H1 (cell line): ENCODE measurements around the gene CDYL. TPM values are rescaled to one million over a fixed set of nuclear protein-coding genes. Genes with fewer than 3 reads are reported as not detected.

Experiments used
- CTCF ChIA-PET: fragments of 300-600 bp; sonication (Branson Sonifier 250); formaldehyde crosslinking; loops from one replicate; lab custom pipeline; 2021; ENCODE audit not compliant: partially characterized antibody; lab: Charles Lee
- POLR2A ChIA-PET: fragments of 300-600 bp; sonication (Branson Sonifier 250); formaldehyde crosslinking; loops from one replicate; lab custom pipeline; 2021; ENCODE audit warnings: inconsistent platforms; ENCODE audit not compliant: partially characterized antibody; lab: Charles Lee
- DNase-seq, 2 experiments: peaks; one replicate each; pipeline versions ENCODE4 v3.0.0 to v3.0.0-alpha.2; 2010 to 2022; ENCODE audit warnings: low spot score in 2 of 2, low read depth in 1 of 2, mixed read lengths in 1 of 2
- FAIRE-seq: peaks from 2 replicates; lab custom pipeline; 2011; peaks lifted over from hg19 to GRCh38; lab: Jason Lieb, UNC
- H2AFZ ChIP-seq: 2 replicates; pipeline ENCODE4 v1.8.1; 2012; ENCODE audit warnings: low read length, inconsistent platforms
- H2AK5ac ChIP-seq: 2 replicates; pipeline ENCODE4 v1.6.1; 2013; ENCODE audit warnings: low read depth, low read length
- H2BK120ac ChIP-seq: replicated peaks from 2 replicates; pipeline ENCODE3; 2013; ENCODE audit warnings: low read depth, low read length, inconsistent platforms
- H2BK12ac ChIP-seq: 2 replicates; pipeline ENCODE4 v1.6.1; 2013; ENCODE audit warnings: low read depth, low read length
- H2BK15ac ChIP-seq: 2 replicates; pipeline ENCODE4 v1.6.1; 2013; ENCODE audit warnings: low read length
- H2BK20ac ChIP-seq: 2 replicates; pipeline ENCODE4 v1.6.1; 2013; ENCODE audit warnings: low read length
- H2BK5ac ChIP-seq: 2 replicates; pipeline ENCODE4 v1.6.1; 2013; ENCODE audit warnings: low read depth, low read length
- H3K14ac ChIP-seq: 2 replicates; pipeline ENCODE4 v1.6.1; 2013; ENCODE audit warnings: inconsistent platforms; ENCODE audit not compliant: insufficient read length
- H3K18ac ChIP-seq: 2 replicates; pipeline ENCODE4 v1.6.1; 2013; ENCODE audit warnings: low read length; ENCODE audit errors: extremely low read depth
- H3K23ac ChIP-seq: 2 replicates; pipeline ENCODE4 v1.6.1; 2013; ENCODE audit warnings: inconsistent platforms; ENCODE audit not compliant: insufficient read length
- H3K23me2 ChIP-seq: 2 replicates; pipeline ENCODE4 v1.6.1; 2013; ENCODE audit warnings: low read depth, low read length
- H3K27ac ChIP-seq: 2 replicates; pipeline ENCODE4 v1.6.1; 2011; ENCODE audit warnings: low read depth, low read length, inconsistent platforms
- H3K27me3 ChIP-seq, 4 experiments: replicated peaks in 1 of 4; 1 replicate in 1 of 4; 2 replicates in 3 of 4; pipeline versions ENCODE4 v1.6.1 to v1.8.1; 2011 to 2013; ENCODE audit warnings: low read length in 3 of 4, mild to moderate bottlenecking in 3 of 4, inconsistent platforms in 2 of 4, mixed read lengths in 2 of 4, moderate library complexity in 1 of 4; ENCODE audit not compliant: control insufficient read depth in 3 of 4, insufficient read depth in 3 of 4; ENCODE audit errors: extremely low read depth in 1 of 4
- H3K36me3 ChIP-seq, 4 experiments: 2 replicates each; pipeline versions ENCODE4 v1.6.1 to v1.8.1; 2011 to 2013; ENCODE audit warnings: mild to moderate bottlenecking in 4 of 4, low read length in 3 of 4, moderate library complexity in 2 of 4, control low read depth in 1 of 4, inconsistent platforms in 1 of 4; ENCODE audit not compliant: insufficient read depth in 4 of 4, control insufficient read depth in 2 of 4
- H3K4ac ChIP-seq: replicated peaks from 2 replicates; pipeline ENCODE3; 2013; ENCODE audit warnings: low read length, low read depth, mixed read lengths, inconsistent platforms; ENCODE audit not compliant: insufficient read length
- H3K4me1 ChIP-seq, 4 experiments: replicated peaks in 1 of 4; 1 replicate in 1 of 4; 2 replicates in 3 of 4; pipeline versions ENCODE4 v1.6.1 to v1.8.1; 2011 to 2013; ENCODE audit warnings: low read length in 3 of 4, inconsistent platforms in 2 of 4, mixed read lengths in 1 of 4; ENCODE audit not compliant: insufficient read depth in 4 of 4, control insufficient read depth in 3 of 4
- H3K4me2 ChIP-seq, 2 experiments: 2 replicates each; pipeline versions ENCODE4 v1.6.1 to v1.8.1; 2011 to 2013; ENCODE audit warnings: low read depth in 2 of 2, low read length in 2 of 2, control low read depth in 1 of 2, inconsistent platforms in 1 of 2, mild to moderate bottlenecking in 1 of 2; ENCODE audit not compliant: insufficient read depth in 1 of 2
- H3K4me3 ChIP-seq, 4 experiments: fragments of 200-600, 300-600 bp in 1 of 4; sonication (generic), shearing (Covaris generic), sonication (Bioruptor Twin) in 1 of 4; 2 replicates each; pipeline versions ENCODE4 v1.5.1 to v1.8.1; 2011 to 2016; ENCODE audit warnings: low read length in 4 of 4, low read depth in 3 of 4, control low read depth in 2 of 4, inconsistent platforms in 2 of 4, mild to moderate bottlenecking in 2 of 4, mixed read lengths in 1 of 4, moderate library complexity in 1 of 4; ENCODE audit not compliant: insufficient read depth in 2 of 4; ENCODE audit errors: extremely low read depth in 1 of 4
- H3K56ac ChIP-seq: replicated peaks from 2 replicates; pipeline ENCODE3; 2013; ENCODE audit warnings: low read depth, mild to moderate bottlenecking, mixed read lengths, low read length, inconsistent platforms; ENCODE audit not compliant: insufficient read length
- H3K79me1 ChIP-seq: 2 replicates; pipeline ENCODE4 v1.6.1; 2013; ENCODE audit warnings: low read depth, low read length, control low read depth
- H3K79me2 ChIP-seq, 2 experiments: 2 replicates each; pipeline versions ENCODE4 v1.6.1 to v1.8.1; 2012 to 2013; ENCODE audit warnings: low read length in 2 of 2, mild to moderate bottlenecking in 2 of 2, inconsistent platforms in 1 of 2; ENCODE audit not compliant: insufficient read depth in 2 of 2, control insufficient read depth in 1 of 2
- H3K9ac ChIP-seq, 4 experiments: replicated peaks in 1 of 4; 1 replicate in 1 of 4; 2 replicates in 3 of 4; pipeline versions ENCODE4 v1.6.1 to v1.8.1; 2011 to 2013; ENCODE audit warnings: low read depth in 3 of 4, low read length in 3 of 4, control low read depth in 2 of 4, mild to moderate bottlenecking in 2 of 4, moderate library complexity in 2 of 4, inconsistent platforms in 1 of 4; ENCODE audit errors: extremely low read depth in 1 of 4
- H3K9me3 ChIP-seq, 2 experiments: 2 replicates each; pipeline versions ENCODE4 v1.6.1 to v1.8.1; 2012 to 2013; ENCODE audit warnings: mild to moderate bottlenecking in 2 of 2, moderate library complexity in 2 of 2, control low read depth in 1 of 2, inconsistent platforms in 1 of 2, low read depth in 1 of 2, low read length in 1 of 2, mixed read lengths in 1 of 2; ENCODE audit not compliant: insufficient read depth in 2 of 2
- H4K20me1 ChIP-seq, 2 experiments: replicated peaks in 1 of 2; 2 replicates each; pipeline versions ENCODE3 to v1.8.1; 2011 to 2013; ENCODE audit warnings: inconsistent platforms in 2 of 2, low read length in 2 of 2, mild to moderate bottlenecking in 1 of 2; ENCODE audit not compliant: insufficient read depth in 2 of 2, control insufficient read depth in 1 of 2
- H4K5ac ChIP-seq: 2 replicates; pipeline ENCODE4 v1.6.1; 2013; ENCODE audit warnings: low read length, low read depth, mixed read lengths, inconsistent platforms; ENCODE audit not compliant: insufficient read length
- H4K8ac ChIP-seq: 2 replicates; pipeline ENCODE4 v1.8.0; 2013; ENCODE audit warnings: mild to moderate bottlenecking, moderate library complexity, low read length, inconsistent platforms; ENCODE audit not compliant: insufficient read depth; ENCODE audit errors: extremely low read depth
- H4K91ac ChIP-seq: replicated peaks from 2 replicates; pipeline ENCODE3; 2013; ENCODE audit warnings: low read length, mixed read lengths, inconsistent platforms; ENCODE audit not compliant: insufficient read length
- ATF2 ChIP-seq: IDR thresholded peaks from 2 replicates; pipeline ENCODE4 v1.6.1; 2012; ENCODE audit warnings: low read length, inconsistent platforms
- BACH1 ChIP-seq: IDR thresholded peaks from 2 replicates; pipeline ENCODE4 v1.6.1; 2012; ENCODE audit warnings: low read length, improper control_type of control experiment
- BRCA1 ChIP-seq: IDR thresholded peaks from 2 replicates; pipeline ENCODE4 v1.6.1; 2012; ENCODE audit warnings: low read depth, low read length, improper control_type of control experiment
- CHD1 ChIP-seq: IDR thresholded peaks from 2 replicates; pipeline ENCODE4 v1.6.1; 2012; ENCODE audit warnings: low read depth, low read length, improper control_type of control experiment
- CHD2 ChIP-seq: IDR thresholded peaks from 2 replicates; pipeline ENCODE4 v1.6.1; 2012; ENCODE audit warnings: low read length, improper control_type of control experiment
- EGR1 ChIP-seq: IDR thresholded peaks from 2 replicates; pipeline ENCODE4 v1.6.1; 2011; ENCODE audit warnings: low read depth, low read length, borderline replicate concordance
- JUN ChIP-seq: IDR thresholded peaks from 2 replicates; pipeline ENCODE4 v1.6.1; 2011; ENCODE audit warnings: low read depth, mild to moderate bottlenecking, improper control_type of control experiment, low read length
- KDM5A ChIP-seq: fragments of 200-600 bp; IDR thresholded peaks from 2 replicates; pipeline ENCODE4 v1.7.1; 2012; ENCODE audit warnings: mild to moderate bottlenecking, low read length, inconsistent platforms, mixed read lengths
- MAX ChIP-seq: IDR thresholded peaks from 2 replicates; pipeline ENCODE4 v1.6.1; 2012; ENCODE audit warnings: inconsistent platforms
- RBBP5 ChIP-seq: IDR thresholded peaks from 2 replicates; pipeline ENCODE4 v1.7.1; 2012; ENCODE audit warnings: low read depth, mild to moderate bottlenecking, inconsistent platforms, low read length, moderate library complexity, borderline replicate concordance
- SP1 ChIP-seq: IDR thresholded peaks from 2 replicates; pipeline ENCODE4 v1.6.1; 2011; ENCODE audit warnings: low read depth, low read length
- SP4 ChIP-seq: IDR thresholded peaks from 2 replicates; pipeline ENCODE4 v1.6.1; 2012; ENCODE audit warnings: low read length, inconsistent platforms
- TAF7 ChIP-seq: optimal IDR thresholded peaks from 2 replicates; pipeline ENCODE3; 2011; ENCODE audit warnings: low read depth, mild to moderate bottlenecking, inconsistent platforms, low read length, moderate library complexity, borderline replicate concordance
- TEAD4 ChIP-seq: IDR thresholded peaks from 2 replicates; pipeline ENCODE4 v1.6.1; 2012; ENCODE audit warnings: low read depth, low read length, inconsistent platforms, mixed read lengths
- WGBS, 2 experiments: shearing (Covaris generic) in 1 of 2; methylation state at CpG; one replicate each; pipeline versions ENCODE4 v1.1.6 to v1.1.7; 2013 to 2015; ENCODE audit warnings: low lambda C conversion rate in 2 of 2, mixed read lengths in 2 of 2, inconsistent platforms in 1 of 2, low coverage in 1 of 2, missing lambda C conversion rate in 1 of 2; ENCODE audit not compliant: insufficient replicate concordance in 2 of 2, insufficient coverage in 1 of 2, insufficient read length in 1 of 2; ENCODE audit errors: extremely low coverage in 1 of 2, missing lambda C conversion rate in 1 of 2; 5-methylcytosine and 5-hydroxymethylcytosine counted together
- polyA plus RNA-seq, 7 experiments: library from polyadenylated mRNA; depleted of rRNA in 3 of 7; stranded (reverse) in 5 of 7; unstranded in 2 of 7; fragments of >200 nt in 5 of 7; fragments of 200-250 nt in 2 of 7; gene quantifications; 1 replicate in 5 of 7; 2 replicates in 1 of 7; 4 replicates in 1 of 7; pipeline versions ENCODE4 v1.2.1 to v1.2.3, GENCODE V29; 2011 to 2013; ENCODE audit warnings: missing spikeins in 2 of 7, mixed read lengths in 2 of 7
- total RNA-seq: library from RNA; stranded (reverse); fragmentation: NEBNext Ultra II Directional; extraction: Animal tissue kit (Norgen Biotek cat#: 25700); gene quantifications from 2 replicates; pipeline ENCODE4 v1.2.1, GENCODE V29; 2021

CDYL gene
- total and polyA plus RNA-seq, 2 of the 8 experiments (the other 6 are each of a cell fraction or from before 2014, with no cell fraction given): 56.4 to 119 TPM

DNA sequence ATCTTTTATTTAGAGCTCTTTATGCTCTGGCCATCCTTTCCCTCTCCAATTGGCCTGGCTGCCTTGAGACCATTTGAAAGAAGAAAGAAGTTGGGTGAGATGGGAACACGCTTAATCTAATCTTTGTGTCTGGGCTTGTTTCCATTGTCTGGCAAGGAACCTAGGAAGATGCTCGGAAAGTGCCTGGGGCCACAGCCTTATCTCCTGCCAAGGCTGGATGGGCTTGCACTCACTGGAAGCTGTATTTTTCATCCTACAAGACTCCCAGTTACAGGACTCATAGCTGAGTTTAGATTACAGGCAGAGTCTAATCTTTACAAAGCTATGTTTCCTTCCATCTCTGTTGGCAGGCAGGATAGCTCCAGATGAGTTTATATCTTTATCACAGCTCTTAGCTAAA, 33.1 kb upstream of the CDYL start:
- DNase-seq (no peak), FAIRE-seq (no peak)
- Histone ChIP-seq H3K4me1 (no peaks in the 10 kb centered on the region; a peak in 1 of 7 replicates), H3K56ac (no peak overlapping the region), H3K18ac (no peak overlapping the region), H2AFZ (no peak overlapping the region), H3K9me3 (no peaks in the 10 kb centered on the region), H3K36me3 (no peaks in the 10 kb centered on the region), H2BK20ac (no peak overlapping the region), H3K4me3 (no peak overlapping the region), H2BK15ac (no peak overlapping the region), H3K27me3 (no peaks in the 10 kb centered on the region), H4K8ac (no peak overlapping the region), H3K4ac (no peak overlapping the region), H3K23ac (no peak overlapping the region), H2BK120ac (no peak overlapping the region), H4K20me1 (no peaks in the 10 kb centered on the region), H3K79me1 (no peaks in the 10 kb centered on the region), H2AK5ac (no peak overlapping the region), H2BK12ac (no peak overlapping the region), H3K14ac (no peak overlapping the region), H4K5ac (no peak overlapping the region), H3K79me2 (no peaks in the 10 kb centered on the region), H3K27ac (no peak overlapping the region), H3K4me2 (no peak overlapping the region), H4K91ac (no peak overlapping the region), H2BK5ac (no peak overlapping the region), H3K9ac (no peak overlapping the region), H3K23me2 (no peaks in the 10 kb centered on the region)
- no peak for TF ChIP-seq SP4
- TF ChIP-seq TAF7: no peak
- TF ChIP-seq EGR1: no peak
- TF ChIP-seq JUN: no peak
- no peak for TF ChIP-seq BRCA1
- TF ChIP-seq SP1: no peak
- no peak for TF ChIP-seq BACH1
- TF ChIP-seq ATF2: no peak
- TF ChIP-seq CHD2: no peak
- TF ChIP-seq TEAD4: no peak
- no peak for TF ChIP-seq MAX
- TF ChIP-seq RBBP5: no peak
- no peak for TF ChIP-seq CHD1
- no peak for TF ChIP-seq KDM5A
- POLR2A ChIA-PET: no interaction called here
- CTCF ChIA-PET: interaction anchor here (0.8 to 1.6 kb wide), 4 partner anchors 11 to 99 kb away, joined by 3 to 5 read pairs (median 4); no protein-coding TSS in a partner anchor
- WGBS, 2 experiments: 85% methylated on average over 2 of the region's 2 CpGs; no CpG with 5 or more reads in 1 of the 2 experiments
